H9 (cell line): ENCODE measurements around the gene CTIF. TPM values are rescaled to one million over a fixed set of nuclear protein-coding genes. Genes with fewer than 3 reads are reported as not detected.

Experiments
- DNase-seq: peaks from one replicate; pipeline ENCODE4 v3.0.0-alpha.2; 2017
- H2AFZ ChIP-seq: one replicate; pipeline ENCODE4 v1.6.1; 2013; ENCODE audit warnings: mild to moderate bottlenecking, low read length, control low read depth, moderate library complexity
- H2AK5ac ChIP-seq: 2 replicates; pipeline ENCODE4 v1.6.1; 2013; ENCODE audit warnings: low read length, control low read depth, mixed read lengths; ENCODE audit not compliant: insufficient read length
- H2BK120ac ChIP-seq: one replicate; pipeline ENCODE4 v1.6.1; 2013; ENCODE audit warnings: low read depth, mild to moderate bottlenecking, low read length, control low read depth, inconsistent platforms; ENCODE audit not compliant: poor library complexity, severe bottlenecking
- H2BK12ac ChIP-seq: 2 replicates; pipeline ENCODE4 v1.6.1; 2013; ENCODE audit warnings: low read length, control low read depth, mixed read lengths, low read depth; ENCODE audit not compliant: insufficient read length
- H2BK15ac ChIP-seq: 2 replicates; pipeline ENCODE4 v1.6.1; 2013; ENCODE audit warnings: low read depth, low read length, control low read depth
- H2BK20ac ChIP-seq: one replicate; pipeline ENCODE4 v1.6.1; 2013; ENCODE audit warnings: low read depth, mild to moderate bottlenecking, low read length, control low read depth, inconsistent platforms; ENCODE audit not compliant: poor library complexity, severe bottlenecking
- H2BK5ac ChIP-seq: 2 replicates; pipeline ENCODE4 v1.6.1; 2013; ENCODE audit warnings: low read length, control low read depth, mixed read lengths; ENCODE audit not compliant: insufficient read length
- H3K14ac ChIP-seq: 2 replicates; pipeline ENCODE4 v1.6.1; 2013; ENCODE audit warnings: low read length, control low read depth; ENCODE audit not compliant: insufficient read depth
- H3K18ac ChIP-seq: 2 replicates; pipeline ENCODE4 v1.6.1; 2013; ENCODE audit warnings: low read depth, mild to moderate bottlenecking, mixed read lengths, low read length, control low read depth; ENCODE audit not compliant: insufficient read length
- H3K23ac ChIP-seq: 2 replicates; pipeline ENCODE4 v1.6.1; 2013; ENCODE audit warnings: low read length, control low read depth, mixed read lengths, low read depth; ENCODE audit not compliant: insufficient read length
- H3K23me2 ChIP-seq: 2 replicates; pipeline ENCODE4 v1.6.1; 2013; ENCODE audit warnings: low read depth, mild to moderate bottlenecking, mixed read lengths, low read length, control low read depth; ENCODE audit not compliant: insufficient read length, poor library complexity, severe bottlenecking
- H3K27ac ChIP-seq: 2 replicates; pipeline ENCODE4 v1.5.1; 2013; ENCODE audit warnings: low read length, control low read depth, mixed read lengths, low read depth; ENCODE audit not compliant: insufficient read length
- H3K27me3 ChIP-seq: 2 replicates; pipeline ENCODE4 v1.6.1; 2013; ENCODE audit warnings: low read length, control low read depth, inconsistent platforms; ENCODE audit not compliant: insufficient read depth
- H3K4ac ChIP-seq: 2 replicates; pipeline ENCODE4 v1.6.1; 2013; ENCODE audit warnings: low read depth, mild to moderate bottlenecking, control low read depth, inconsistent platforms, low read length, moderate library complexity
- H3K4me1 ChIP-seq: 2 replicates; pipeline ENCODE4 v1.6.1; 2013; ENCODE audit warnings: low read length, control low read depth, inconsistent platforms; ENCODE audit not compliant: insufficient read depth
- H3K4me2 ChIP-seq: 2 replicates; pipeline ENCODE4 v1.6.1; 2013; ENCODE audit warnings: low read length, control low read depth, mixed read lengths; ENCODE audit not compliant: insufficient read length, insufficient read depth
- H3K56ac ChIP-seq: 2 replicates; pipeline ENCODE4 v1.6.1; 2013; ENCODE audit warnings: low read depth, mild to moderate bottlenecking, mixed read lengths, low read length, control low read depth; ENCODE audit not compliant: insufficient read length
- H3K79me1 ChIP-seq: 2 replicates; pipeline ENCODE4 v1.6.1; 2013; ENCODE audit warnings: low read depth, mild to moderate bottlenecking, moderate library complexity, low read length, control low read depth, inconsistent platforms; ENCODE audit not compliant: insufficient read depth, poor library complexity, severe bottlenecking
- H3K79me2 ChIP-seq: 2 replicates; pipeline ENCODE4 v1.6.1; 2013; ENCODE audit warnings: low read length, control low read depth, inconsistent platforms; ENCODE audit not compliant: insufficient read depth
- H3K9ac ChIP-seq: 2 replicates; pipeline ENCODE4 v1.6.1; 2013; ENCODE audit warnings: low read length, control low read depth, mixed read lengths; ENCODE audit not compliant: insufficient read length; ENCODE audit errors: extremely low read depth
- H3K9me3 ChIP-seq: one replicate; pipeline ENCODE4 v1.6.1; 2013; ENCODE audit warnings: low read depth, low read length, inconsistent platforms; ENCODE audit not compliant: control insufficient read depth
- H3T11ph ChIP-seq: one replicate; pipeline ENCODE4 v1.6.1; 2013; ENCODE audit warnings: mild to moderate bottlenecking, low read length, control low read depth, inconsistent platforms
- H4K20me1 ChIP-seq: one replicate; pipeline ENCODE4 v1.6.1; 2013; ENCODE audit not compliant: control insufficient read depth, insufficient read length, insufficient read depth
- H4K5ac ChIP-seq: 2 replicates; pipeline ENCODE4 v1.6.1; 2013; ENCODE audit warnings: low read depth, mild to moderate bottlenecking, mixed read lengths, low read length, control low read depth; ENCODE audit not compliant: insufficient read length
- H4K8ac ChIP-seq: replicated peaks from 2 replicates; pipeline ENCODE4 v1.6.1; 2013; ENCODE audit warnings: low read length, control low read depth, mixed read lengths, low read depth; ENCODE audit not compliant: insufficient read length
- H4K91ac ChIP-seq: 2 replicates; pipeline ENCODE4 v1.6.1; 2013; ENCODE audit warnings: low read depth, mild to moderate bottlenecking, moderate library complexity, mixed read lengths, low read length, control low read depth; ENCODE audit not compliant: insufficient read length
- H3K27ac Mint-ChIP-seq, 3 experiments: 2 replicates in 2 of 3; 3 replicates in 1 of 3; pipeline ENCODE4 v1.8.0; 2020 to 2021; ENCODE audit warnings: mixed read lengths in 3 of 3, mild to moderate bottlenecking in 1 of 3, moderate library complexity in 1 of 3
- H3K27me3 Mint-ChIP-seq: 2 replicates; pipeline ENCODE4 v1.8.0; 2021; ENCODE audit warnings: low read depth, mild to moderate bottlenecking, moderate library complexity, mixed read lengths
- H3K36me3 Mint-ChIP-seq, 3 experiments: 2 replicates in 2 of 3; 3 replicates in 1 of 3; pipeline ENCODE4 v1.8.0; 2020 to 2021; ENCODE audit warnings: low read depth in 3 of 3, mixed read lengths in 3 of 3; ENCODE audit not compliant: insufficient read depth in 1 of 3
- H3K4me1 Mint-ChIP-seq, 2 experiments: 2 replicates each; pipeline ENCODE4 v1.8.0; 2020; ENCODE audit warnings: mixed read lengths in 2 of 2
- H3K4me3 Mint-ChIP-seq, 2 experiments: 2 replicates in 1 of 2; 3 replicates in 1 of 2; pipeline ENCODE4 v1.8.0; 2020 to 2021; ENCODE audit warnings: mild to moderate bottlenecking in 2 of 2, mixed read lengths in 2 of 2, moderate library complexity in 1 of 2
- H3K9me3 Mint-ChIP-seq, 2 experiments: 2 replicates in 1 of 2; 3 replicates in 1 of 2; pipeline ENCODE4 v1.8.0; 2020; ENCODE audit warnings: mild to moderate bottlenecking in 2 of 2, mixed read lengths in 2 of 2, moderate library complexity in 1 of 2
- CTCF ChIP-seq: fragments of 200-600 bp; sonication (generic); conservative IDR thresholded peaks from 3 replicates; pipeline ENCODE4 v1.8.0; 2021; ENCODE audit warnings: antibody characterized with exemption, mild to moderate bottlenecking
- WGBS: extraction: QIAGEN DNeasy Blood & Tissue Kit; methylation state at CpG from one replicate; pipeline ENCODE4 v1.1.7; 2013; ENCODE audit warnings: missing lambda C conversion rate, low lambda C conversion rate, mixed read lengths; ENCODE audit not compliant: insufficient read length; ENCODE audit errors: extremely low coverage; 5-methylcytosine and 5-hydroxymethylcytosine counted together
- total RNA-seq: library from RNA; stranded (reverse); gene quantifications from 2 replicates; pipeline ENCODE4 v1.2.1, GENCODE V29; 2021

Gene CTIF
- total RNA-seq, 1 experiment from 2014 or later, result 15.8 TPM

GRCh38 chr18:48531908-48532307, 6.9 kb upstream of the CTIF start:
- Histone ChIP-seq H4K8ac (no peak overlapping the region), H2BK12ac (no peak overlapping the region), H4K91ac (no peak overlapping the region), H3K9ac (no peak overlapping the region), H3K23ac (no peak overlapping the region), H3K14ac (no peak overlapping the region), H3K4me2 (no peak overlapping the region), H3K4ac (no peak overlapping the region), H3K79me1 (no peaks in the 10 kb centered on the region), H3K27me3 (no peaks in the 10 kb centered on the region), H2AK5ac (no peak overlapping the region), H3K18ac (no peak overlapping the region), H3K4me1 (no peaks in the 10 kb centered on the region), H2BK20ac (no peak overlapping the region), H3K56ac (no peak overlapping the region), H3K27ac (no peak overlapping the region), H2BK120ac (no peak overlapping the region), H3K9me3 (no peaks in the 10 kb centered on the region), H2AFZ (no peak overlapping the region), H4K20me1 (no peaks in the 10 kb centered on the region), H2BK15ac (no peak overlapping the region), H3T11ph (no peak overlapping the region), H3K79me2 (no peaks in the 10 kb centered on the region), H2BK5ac (no peak overlapping the region), H4K5ac (no peak overlapping the region), H3K23me2 (no peaks in the 10 kb centered on the region)
- Mint-ChIP-seq H3K4me1 (peaks cover 9 to 13% of the 10 kb centered on the region in 2 experiments), H3K4me3 (no peak overlapping the region), H3K27me3 (peaks cover 18% of the 10 kb centered on the region), H3K36me3 (no peaks in the 10 kb centered on the region), H3K27ac (no peak overlapping the region; a peak in 1 of 7 replicates), H3K9me3 (no peaks in the 10 kb centered on the region)
- peak; percentile 20 for DNase-seq
- no peak for TF ChIP-seq CTCF
- WGBS, result no CpG with 5 or more reads among the region's 3 CpGs
